SK-N-MC (cell line): ENCODE data around the gene ZHX3.

ENCODE experiments used
- EZH2 ChIP-seq: fragments of 200-600 bp; sonication (generic); IDR thresholded peaks from one replicate; pipeline ENCODE4 v1.6.1; 2017; ENCODE audit warnings: antibody characterized with exemption
- FOXP2 ChIP-seq: optimal IDR thresholded peaks from 2 replicates; pipeline ENCODE3; 2011; ENCODE audit warnings: mild to moderate bottlenecking, moderate library complexity; ENCODE audit not compliant: insufficient read depth; ENCODE audit errors: extremely low read length, control extremely low read depth
- POLR2AphosphoS5 ChIP-seq: IDR thresholded peaks from 2 replicates; pipeline ENCODE4 v1.6.1; 2012; ENCODE audit warnings: mild to moderate bottlenecking, low read depth, low read length, borderline replicate concordance

DNA sequence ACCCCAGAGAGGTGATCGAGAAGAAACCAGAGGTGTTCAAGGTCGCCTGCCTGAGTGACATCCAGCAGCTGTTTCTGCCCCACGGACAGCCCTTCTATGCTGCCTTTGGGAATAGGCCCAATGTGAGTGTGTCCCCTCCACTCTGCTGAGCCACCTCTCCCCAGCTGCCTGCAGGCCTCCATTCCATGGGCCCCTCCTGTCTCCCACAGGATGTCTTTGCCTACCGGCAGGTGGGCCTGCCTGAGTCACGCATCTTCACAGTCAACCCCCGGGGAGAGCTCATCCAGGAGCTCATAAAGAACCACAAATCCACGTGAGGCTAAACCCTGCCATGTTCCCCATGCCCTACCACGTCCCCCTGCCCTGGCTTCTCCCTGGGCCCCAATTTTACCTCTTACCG is 40.7 kb upstream of the ZHX3 start:
- TF ChIP-seq POLR2AphosphoS5 (no peak), EZH2 (no peak), FOXP2 (no peak)
